Colonic mucosa (tissue), 4 donors: ENCODE results near the gene MRPL36. TPM values are rescaled to one million over a fixed set of nuclear protein-coding genes. Genes with fewer than 3 reads are reported as not detected.

Experiments used
- DNase-seq: peaks from one replicate; pipeline ENCODE4 v3.0.0-alpha.2; 2020
- H3K27ac ChIP-seq: fragments of 200-600 bp; one replicate; pipeline ENCODE4 v1.8.0; 2021
- H3K27me3 ChIP-seq: fragments of 200-600 bp; one replicate; pipeline ENCODE4 v1.8.0; 2021
- H3K36me3 ChIP-seq: fragments of 200-600 bp; one replicate; pipeline ENCODE4 v1.8.0; 2021
- H3K4me1 ChIP-seq: fragments of 200-600 bp; one replicate; pipeline ENCODE4 v1.8.0; 2021; ENCODE audit warnings: mild to moderate bottlenecking
- H3K4me3 ChIP-seq: fragments of 200-600 bp; one replicate; pipeline ENCODE4 v1.8.0; 2021
- H3K9ac ChIP-seq, 2 donors: one replicate each; pipeline ENCODE4 v1.7.0; 2013; ENCODE audit warnings: control low read depth in 2 of 2, low read depth in 2 of 2, low read length in 2 of 2
- H3K9me3 ChIP-seq: fragments of 200-600 bp; one replicate; pipeline ENCODE4 v1.8.0; 2021
- CTCF ChIP-seq: fragments of 200-600 bp; IDR thresholded peaks from one replicate; pipeline ENCODE4 v1.8.0; 2022; ENCODE audit warnings: antibody characterized with exemption, mild to moderate bottlenecking
- intact Hi-C: fragments of 100-400 bp; cut with DNase I; formaldehyde crosslinking; loops from one replicate; pipeline ENCODE4 v1.14.1; 2022
- total RNA-seq, 2 donors: library from RNA; stranded (reverse); fragmentation: NEBNext Ultra II Directional in 1 of 2; extraction: Animal tissue kit (Norgen Biotek cat#: 25700) in 1 of 2; gene quantifications; one replicate each; pipeline ENCODE4 v1.2.1, GENCODE V29; 2021
- donor health status: healthy.
- donor health status: DM: no; HTN: no; CAD: no.
- donor health status: DM: no; HTN: no; CAD: no.

The MRPL36 gene
- total RNA-seq, 2 donors from 2014 or later, result 33.0 to 56.3 TPM

- no peaks in the 10 kb centered on the region for H3K9me3 ChIP-seq
- H3K36me3 ChIP-seq, result no peaks in the 10 kb centered on the region
- H3K27me3 ChIP-seq, result no peaks in the 10 kb centered on the region
- no peak overlapping the region for H3K27ac ChIP-seq
- TF ChIP-seq CTCF, result no peak
- no peaks in the 10 kb centered on the region for H3K4me1 ChIP-seq
- H3K4me3 ChIP-seq, result no peak overlapping the region
- H3K9ac ChIP-seq, result no peak overlapping the region
- DNase-seq, result no peak
- intact Hi-C loops, result no loop called here
These were observed 38.4 kb upstream of the MRPL36 start for GRCh38 chr5:1838013-1838412.

GRCh38 chr5:1836891-1837880 lies 37.5 kb upstream of the MRPL36 start:
- H3K4me3 ChIP-seq, result no peak overlapping the region
- DNase-seq, result no peak
- no peaks in the 10 kb centered on the region for H3K4me1 ChIP-seq
- no peaks in the 10 kb centered on the region for H3K27me3 ChIP-seq
- H3K9ac ChIP-seq, result no peak overlapping the region
- intact Hi-C loops, result no loop called here
- no peak for TF ChIP-seq CTCF
- H3K9me3 ChIP-seq, result no peaks in the 10 kb centered on the region
- no peak overlapping the region for H3K27ac ChIP-seq
- no peaks in the 10 kb centered on the region for H3K36me3 ChIP-seq

- intact Hi-C loops, result no loop called here
- no peak for TF ChIP-seq CTCF
- no peaks in the 10 kb centered on the region for H3K27me3 ChIP-seq
These were observed 36.7 kb upstream of the MRPL36 start for GRCh38 chr5:1836176-1836890.

GRCh38 chr5:1835431-1835830 lies 35.8 kb upstream of the MRPL36 start:
- Histone ChIP-seq H3K36me3 (no peaks in the 10 kb centered on the region), H3K9ac (no peak overlapping the region), H3K4me1 (no peaks in the 10 kb centered on the region), H3K27ac (no peak overlapping the region), H3K9me3 (no peaks in the 10 kb centered on the region), H3K27me3 (no peaks in the 10 kb centered on the region), H3K4me3 (no peak overlapping the region)
- DNase-seq, result no peak
- TF ChIP-seq CTCF, result no peak
- intact Hi-C loops, result no loop called here

More at GRCh38 chr5:1836176-1836890, 36.7 kb upstream of the MRPL36 start:
- H3K36me3 ChIP-seq, result no peaks in the 10 kb centered on the region
- no peak overlapping the region for H3K27ac ChIP-seq
- H3K4me1 ChIP-seq, result no peaks in the 10 kb centered on the region
- no peak for DNase-seq
- no peak overlapping the region for H3K4me3 ChIP-seq
- H3K9ac ChIP-seq, result no peak overlapping the region
- H3K9me3 ChIP-seq, result no peaks in the 10 kb centered on the region

GRCh38 chr5:1834721-1835429 lies 35.2 kb upstream of the MRPL36 start:
- intact Hi-C loops, result no loop called here
- Histone ChIP-seq H3K9ac (no peak overlapping the region), H3K4me1 (no peaks in the 10 kb centered on the region), H3K27me3 (no peaks in the 10 kb centered on the region), H3K4me3 (no peak overlapping the region), H3K36me3 (no peaks in the 10 kb centered on the region), H3K27ac (no peak overlapping the region), H3K9me3 (no peaks in the 10 kb centered on the region)
- TF ChIP-seq CTCF, result no peak
- no peak for DNase-seq
